IMR-90 (cell line): ENCODE data around the gene KRTAP5-4. TPM values are rescaled to one million over a fixed set of nuclear protein-coding genes. Genes with fewer than 3 reads are reported as not detected.

ENCODE experiments used
- ATAC-seq: fragments of 200-7000 bp; cut with Tn5 transposase; 2 replicates; pipeline ENCODE4 v1.9.1; 2020; ENCODE audit warnings: low read depth, mild to moderate bottlenecking, moderate library complexity
- BruUV-seq: library from RNA; stranded (reverse); fragments of 400-500 nt; replicated peaks from 2 replicates; lab custom pipeline; 2021; lab: Mats Ljungman, UMichigan
- CTCF ChIA-PET: fragments of 300-600 bp; formaldehyde crosslinking; extraction: SDS; loops from one replicate; lab custom pipeline; 2021; ENCODE audit warnings: antibody characterized with exemption; lab: Yijun Ruan, JAX
- POLR2A ChIA-PET: fragments of 300-600 bp; sonication (Branson Sonifier 250); formaldehyde crosslinking; loops from one replicate; lab custom pipeline; 2022; ENCODE audit warnings: antibody characterized with exemption; ENCODE audit not compliant: unreplicated experiment; lab: Charles Lee
- DNase-seq: peaks from one replicate; pipeline ENCODE4 v3.0.0; 2013
- H2AFZ ChIP-seq: replicated peaks from 2 replicates; pipeline ENCODE3; 2013; ENCODE audit warnings: low read length, mild to moderate bottlenecking; ENCODE audit not compliant: poor library complexity
- H2AK5ac ChIP-seq: 2 replicates; pipeline ENCODE4 v1.6.1; 2013; ENCODE audit warnings: low read depth, low read length, inconsistent platforms
- H2AK9ac ChIP-seq: replicated peaks from 2 replicates; pipeline ENCODE3; 2013; ENCODE audit warnings: mild to moderate bottlenecking, low read depth, low read length, moderate library complexity; ENCODE audit not compliant: poor library complexity
- H2BK120ac ChIP-seq: 2 replicates; pipeline ENCODE4 v1.6.1; 2013; ENCODE audit warnings: low read depth, low read length, inconsistent platforms
- H2BK15ac ChIP-seq: 3 replicates; pipeline ENCODE4 v1.6.1; 2013; ENCODE audit warnings: low read depth, low read length, inconsistent platforms
- H2BK20ac ChIP-seq: 2 replicates; pipeline ENCODE4 v1.6.1; 2013; ENCODE audit warnings: low read depth, mild to moderate bottlenecking, inconsistent platforms, low read length, moderate library complexity
- H2BK5ac ChIP-seq: 2 replicates; pipeline ENCODE4 v1.6.1; 2013; ENCODE audit warnings: mild to moderate bottlenecking, low read depth, low read length, inconsistent platforms; ENCODE audit not compliant: poor library complexity, severe bottlenecking
- H3K14ac ChIP-seq: replicated peaks from 2 replicates; pipeline ENCODE4 v1.6.1; 2013; ENCODE audit warnings: low read depth, low read length, inconsistent platforms
- H3K18ac ChIP-seq: 2 replicates; pipeline ENCODE4 v1.6.1; 2013; ENCODE audit warnings: low read depth, low read length, control low read depth
- H3K23ac ChIP-seq: 2 replicates; pipeline ENCODE4 v1.6.1; 2013; ENCODE audit warnings: low read depth, low read length, inconsistent platforms
- H3K27ac ChIP-seq: 2 replicates; pipeline ENCODE4 v1.5.1; 2013; ENCODE audit warnings: mild to moderate bottlenecking, control low read depth, low read length; ENCODE audit not compliant: insufficient read depth
- H3K27me3 ChIP-seq: 2 replicates; pipeline ENCODE4 v1.6.1; 2013; ENCODE audit warnings: low read length; ENCODE audit not compliant: control insufficient read depth, insufficient read depth
- H3K36me3 ChIP-seq: 2 replicates; pipeline ENCODE4 v1.6.1; 2013; ENCODE audit warnings: low read length, mixed read lengths; ENCODE audit not compliant: control insufficient read depth, insufficient read depth
- H3K4ac ChIP-seq: 2 replicates; pipeline ENCODE4 v1.6.1; 2013; ENCODE audit warnings: low read depth, low read length, inconsistent platforms
- H3K4me1 ChIP-seq: 2 replicates; pipeline ENCODE4 v1.6.1; 2013; ENCODE audit warnings: low read length, mixed read lengths; ENCODE audit not compliant: control insufficient read depth, insufficient read depth
- H3K4me2 ChIP-seq: 2 replicates; pipeline ENCODE4 v1.6.1; 2013; ENCODE audit warnings: low read depth, mild to moderate bottlenecking, control low read depth, low read length, moderate library complexity
- H3K4me3 ChIP-seq: 2 replicates; pipeline ENCODE4 v1.5.1; 2013; ENCODE audit warnings: low read depth, mild to moderate bottlenecking, control low read depth, low read length, moderate library complexity; ENCODE audit not compliant: insufficient read depth
- H3K56ac ChIP-seq: 2 replicates; pipeline ENCODE4 v1.6.1; 2013; ENCODE audit warnings: low read length, inconsistent platforms; ENCODE audit not compliant: insufficient read depth; ENCODE audit errors: extremely low read depth
- H3K79me1 ChIP-seq, 2 experiments: 2 replicates each; pipeline ENCODE4 v1.6.1; 2013; ENCODE audit warnings: low read length in 2 of 2, inconsistent platforms in 1 of 2, low read depth in 1 of 2
- H3K9ac ChIP-seq: 2 replicates; pipeline ENCODE4 v1.6.1; 2013; ENCODE audit warnings: low read depth, low read length, control low read depth
- H3K9me1 ChIP-seq: 2 replicates; pipeline ENCODE4 v1.6.1; 2013; ENCODE audit warnings: low read length, inconsistent platforms; ENCODE audit not compliant: insufficient read depth
- H3K9me3 ChIP-seq: 2 replicates; pipeline ENCODE4 v1.6.1; 2013; ENCODE audit warnings: low read length; ENCODE audit not compliant: control insufficient read depth, insufficient read depth
- H4K20me1 ChIP-seq: 2 replicates; pipeline ENCODE4 v1.6.1; 2013; ENCODE audit warnings: low read length, inconsistent platforms; ENCODE audit not compliant: insufficient read depth
- H4K5ac ChIP-seq: 2 replicates; pipeline ENCODE4 v1.6.1; 2013; ENCODE audit warnings: mild to moderate bottlenecking, low read depth, low read length, control low read depth
- H4K8ac ChIP-seq, 2 experiments: 2 replicates each; pipeline ENCODE4 v1.6.1; 2013; ENCODE audit warnings: low read depth in 2 of 2, low read length in 2 of 2, control low read depth in 1 of 2, inconsistent platforms in 1 of 2
- H4K91ac ChIP-seq: 2 replicates; pipeline ENCODE4 v1.6.1; 2013; ENCODE audit warnings: low read depth, low read length, inconsistent platforms; ENCODE audit not compliant: insufficient read depth
- CEBPB ChIP-seq: IDR thresholded peaks from 2 replicates; pipeline ENCODE4 v1.6.1; 2012; ENCODE audit warnings: low read depth, low read length, improper control_type of control experiment
- ELK1 ChIP-seq: fragments of 150-350 bp; IDR thresholded peaks from 2 replicates; pipeline ENCODE4 v1.6.1; 2016; ENCODE audit warnings: low read depth, mild to moderate bottlenecking, low read length, moderate library complexity, borderline replicate concordance
- FOS ChIP-seq: fragments of 150-350 bp; IDR thresholded peaks from 2 replicates; pipeline ENCODE4 v1.6.1; 2016; ENCODE audit warnings: low read depth, low read length
- MAZ ChIP-seq: IDR thresholded peaks from 2 replicates; pipeline ENCODE4 v1.6.1; 2012; ENCODE audit warnings: low read depth, mild to moderate bottlenecking, low read length, improper control_type of control experiment, moderate library complexity, borderline replicate concordance
- NFE2L2 ChIP-seq: fragments of 150-350 bp; IDR thresholded peaks from 2 replicates; pipeline ENCODE4 v1.6.1; 2016; ENCODE audit warnings: low read depth, mild to moderate bottlenecking, low read length
- POLR2A ChIP-seq: IDR thresholded peaks from 2 replicates; pipeline ENCODE4 v1.6.1; 2012; ENCODE audit warnings: mild to moderate bottlenecking, low read depth, low read length
- RAD21 ChIP-seq: IDR thresholded peaks from 2 replicates; pipeline ENCODE4 v1.6.1; 2012; ENCODE audit warnings: low read length, improper control_type of control experiment
- RFX5 ChIP-seq: IDR thresholded peaks from 2 replicates; pipeline ENCODE4 v1.8.0; 2012; ENCODE audit warnings: low read depth, mild to moderate bottlenecking, low read length, moderate library complexity
- SMC3 ChIP-seq: fragments of 150-350 bp; IDR thresholded peaks from 2 replicates; pipeline ENCODE4 v1.6.1; 2016; ENCODE audit warnings: low read depth, mild to moderate bottlenecking, antibody characterized with exemption, low read length, moderate library complexity
- USF2 ChIP-seq: fragments of 150-350 bp; IDR thresholded peaks from 2 replicates; pipeline ENCODE4 v1.6.1; 2017; ENCODE audit warnings: mild to moderate bottlenecking, antibody characterized with exemption, low read length, low read depth
- WGBS, 2 experiments: methylation state at CpG; one replicate each; pipeline versions ENCODE4 v1.1.5 to v1.1.7; 2013; ENCODE audit warnings: missing lambda C conversion rate in 2 of 2; ENCODE audit not compliant: insufficient read length in 1 of 2; ENCODE audit errors: extremely low coverage in 2 of 2; 5-methylcytosine and 5-hydroxymethylcytosine counted together
- dilution Hi-C: fragments of 300-500 bp; cut with HindIII; formaldehyde crosslinking; loops from one replicate; pipeline ENCODE4 v1.14.3; 2018; ENCODE audit warnings: low sequenced_read_pairs; ENCODE audit not compliant: unreplicated experiment
- in situ Hi-C: fragments of 300-500 bp; cut with MboI; formaldehyde crosslinking; loops from 3 replicates; pipeline ENCODE4 v1.14.3; 2019; ENCODE audit warnings: low sequenced_read_pairs, inconsistent platforms, mixed read lengths
- intact Hi-C: fragments of 100-400 bp; cut with micrococcal nuclease; formaldehyde crosslinking; loops from 2 replicates; pipeline ENCODE4 v1.10.0; 2022
- polyA plus RNA-seq, 3 experiments: library from polyadenylated mRNA; depleted of rRNA; stranded (reverse); fragments of >200 nt; gene quantifications; 2 replicates each; pipeline ENCODE4 v1.2.3, GENCODE V29; 2012; ENCODE audit warnings: low replicate concordance in 1 of 3
- total RNA-seq: library from RNA; depleted of rRNA; stranded (reverse); fragments of >200 nt; gene quantifications from 2 replicates; pipeline ENCODE4 v1.2.3, GENCODE V29; 2012

The KRTAP5-4 gene
- total and polyA plus RNA-seq, 2 of the 4 experiments (the other 2 are of a cell fraction) = not detected

- BruUV-seq = no TSS peak
- Histone ChIP-seq H3K4me1 (peaks cover 3% of the 10 kb centered on the region), H3K36me3 (no peaks in the 10 kb centered on the region), H2AK5ac (no peak overlapping the region), H4K91ac (no peak overlapping the region), H3K23ac (no peak overlapping the region), H4K8ac (no peak overlapping the region), H3K4ac (no peak overlapping the region), H3K18ac (no peak overlapping the region), H2BK20ac (no peak overlapping the region), H3K9me3 (peaks cover 4% of the 10 kb centered on the region), H3K4me3 (peak overlapping the region; percentile 58), H2AFZ (peak overlapping the region; percentile 14), H2BK15ac (no peak overlapping the region), H4K5ac (no peak overlapping the region), H3K14ac (no peak overlapping the region), H4K20me1 (peaks cover 38% of the 10 kb centered on the region), H3K27ac (no peak overlapping the region), H3K27me3 (peaks cover 26% of the 10 kb centered on the region), H2BK120ac (no peak overlapping the region), H2AK9ac (no peak overlapping the region), H3K79me1 (peaks cover 11 to 26% of the 10 kb centered on the region in 2 experiments; a peak in 2 of 4 replicates), H3K9ac (no peak overlapping the region), H3K4me2 (no peak overlapping the region; the same call in 1 of the 2 replicates), H2BK5ac (no peak overlapping the region), H3K56ac (no peak overlapping the region), H3K9me1 (no peaks in the 10 kb centered on the region)
- no peak for DNase-seq
- POLR2A ChIA-PET = interaction anchor here (0.6 kb wide), 1 partner anchor 15 kb away, joined by 4 read pairs; no protein-coding TSS in a partner anchor
- CTCF ChIA-PET = interaction anchor here (4.4 kb wide), 1 partner anchor 27 kb away, joined by 30 read pairs; no protein-coding TSS in a partner anchor
- in situ Hi-C loops (no loop called here), dilution Hi-C loops (no loop called here), intact Hi-C loops (no loop called here)
- TF ChIP-seq ELK1 = no peak
- TF ChIP-seq USF2 = no peak
- no peak for TF ChIP-seq CEBPB
- no peak for TF ChIP-seq SMC3
- no peak for TF ChIP-seq MAZ
- no peak for TF ChIP-seq RAD21
- no peak for TF ChIP-seq FOS
- TF ChIP-seq RFX5 = no peak
- TF ChIP-seq POLR2A = no peak
- TF ChIP-seq NFE2L2 = no peak
- 16% methylated on average over 11 of the region's 37 CpGs; no CpG with 5 or more reads in 1 of the 2 experiments for WGBS, 2 experiments
- ATAC-seq = no peak
Measured at GRCh38 chr11:1573077-1573902, 48.6 kb downstream of the KRTAP5-4 start.
